COLO829 (cell line): ENCODE measurements around the gene PIEZO2.
"Not testable (repeated sequence)": the region's sequence is repeated elsewhere in the genome, so short reads cannot be mapped to it uniquely, and the experiment has no call there.

Experiments
- DNase-seq: peaks from one replicate; pipeline ENCODE4 v3.0.0; 2012; ENCODE audit warnings: low spot score

PIEZO2 gene

DNA sequence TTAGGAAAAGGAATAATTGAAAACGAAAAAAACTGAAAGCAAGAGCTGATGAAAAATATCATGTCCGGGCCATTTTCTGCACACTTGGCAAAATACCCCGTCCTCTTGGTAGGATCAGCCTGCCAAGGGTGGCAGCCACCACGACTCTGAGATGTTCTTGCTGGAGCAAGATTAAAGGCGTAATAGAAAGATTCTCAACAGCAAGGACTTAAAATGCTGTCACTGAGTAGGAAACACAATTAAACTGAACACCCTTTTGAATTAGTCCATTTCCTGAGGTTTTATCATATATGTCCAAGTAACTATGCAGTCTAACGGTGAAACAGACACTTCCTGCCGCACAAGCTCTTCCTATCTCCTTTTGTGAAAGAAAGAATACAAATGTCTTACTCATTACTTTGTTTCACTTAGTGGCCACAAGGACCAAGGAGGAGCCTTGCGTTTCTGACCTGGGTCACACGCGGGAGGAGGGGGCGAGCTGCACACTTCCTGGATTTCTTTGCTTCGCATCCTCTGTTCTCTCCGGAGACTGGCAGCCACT is 222.7 kb downstream of the PIEZO2 start:
- peak; percentile 13 for DNase-seq

DNA sequence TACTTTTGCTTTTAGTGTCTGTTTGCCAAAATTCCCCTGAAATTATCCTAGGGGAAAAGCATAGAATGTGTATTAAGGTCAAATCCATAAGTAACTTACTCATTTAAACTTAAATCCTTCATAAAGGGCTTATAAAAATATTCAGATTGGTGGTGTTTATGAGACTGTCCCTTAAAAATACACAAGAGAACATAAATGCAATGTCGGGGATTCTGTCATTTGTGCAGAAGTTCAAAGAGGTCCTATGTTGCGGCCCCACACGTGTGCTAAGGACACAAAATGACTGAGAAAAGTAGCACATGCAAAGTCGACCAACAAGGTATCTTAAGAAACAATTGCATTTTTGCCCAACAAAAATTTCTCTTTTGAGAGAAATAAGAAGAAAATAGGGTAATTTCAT is 225.1 kb downstream of the PIEZO2 start:
- no peak for DNase-seq

DNA sequence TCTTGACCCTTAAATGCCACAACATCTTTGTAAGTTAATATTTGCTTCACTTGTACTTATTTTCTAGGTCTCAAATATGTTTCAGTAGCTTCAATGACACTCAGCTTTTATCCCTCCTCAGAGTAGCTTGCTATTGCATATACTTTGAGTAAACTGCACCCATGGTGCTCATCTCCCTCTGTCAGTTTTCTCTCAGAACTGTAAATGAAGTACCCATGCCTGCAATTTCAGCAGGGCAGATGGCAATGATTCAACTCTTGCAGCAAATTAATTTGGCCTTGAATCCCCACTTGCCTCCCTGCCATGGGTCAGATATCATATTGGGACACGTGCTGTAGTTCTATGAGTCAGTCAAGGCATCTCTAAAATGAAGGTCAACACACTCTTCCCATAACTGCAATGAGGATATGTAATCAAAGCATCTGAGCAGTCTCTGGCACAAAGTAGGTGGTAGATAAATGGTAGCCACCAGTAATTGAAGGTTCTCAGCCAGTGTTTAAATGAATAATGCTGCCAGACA is 225.8 kb downstream of the PIEZO2 start:
- no peak for DNase-seq

DNA sequence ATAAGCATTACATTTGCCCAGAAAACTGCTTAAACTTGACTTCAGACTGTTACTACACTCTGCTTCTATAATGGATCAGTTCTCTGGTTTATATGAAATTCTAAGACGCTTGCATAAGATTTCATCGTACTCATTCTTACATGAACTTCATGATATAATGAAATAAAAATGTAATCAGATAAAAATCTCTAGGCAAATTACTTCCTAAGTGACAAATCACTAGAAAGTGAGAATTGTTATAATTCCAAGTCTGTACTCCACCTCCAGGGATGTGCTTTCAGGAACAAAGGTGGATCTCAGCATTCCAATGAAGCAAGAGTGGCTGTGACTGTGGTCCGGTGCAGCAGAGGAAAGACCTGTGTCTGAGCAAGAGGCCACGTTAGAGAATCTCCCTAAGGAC is 226.2 kb downstream of the PIEZO2 start:
- DNase-seq, result no peak

DNA sequence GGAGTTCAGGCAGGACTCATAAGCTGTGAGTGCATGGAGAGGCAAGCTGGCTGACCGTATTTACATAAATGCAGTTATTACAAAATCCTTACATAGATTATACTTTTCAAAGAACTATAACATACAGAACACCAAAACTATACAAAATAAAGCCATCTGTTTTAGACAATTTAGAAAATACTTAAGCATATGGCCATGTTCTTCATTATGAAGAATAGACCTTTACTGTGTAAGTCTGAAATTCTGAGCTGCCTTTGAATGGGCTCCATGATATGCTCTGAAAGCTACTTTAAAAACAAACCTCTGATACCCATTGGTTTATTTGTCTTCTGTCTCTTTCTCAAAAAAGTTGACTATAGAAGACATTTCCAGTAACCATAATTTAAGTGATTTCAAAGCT is 226.7 kb downstream of the PIEZO2 start:
- DNase-seq, result not testable (repeated sequence)

DNA sequence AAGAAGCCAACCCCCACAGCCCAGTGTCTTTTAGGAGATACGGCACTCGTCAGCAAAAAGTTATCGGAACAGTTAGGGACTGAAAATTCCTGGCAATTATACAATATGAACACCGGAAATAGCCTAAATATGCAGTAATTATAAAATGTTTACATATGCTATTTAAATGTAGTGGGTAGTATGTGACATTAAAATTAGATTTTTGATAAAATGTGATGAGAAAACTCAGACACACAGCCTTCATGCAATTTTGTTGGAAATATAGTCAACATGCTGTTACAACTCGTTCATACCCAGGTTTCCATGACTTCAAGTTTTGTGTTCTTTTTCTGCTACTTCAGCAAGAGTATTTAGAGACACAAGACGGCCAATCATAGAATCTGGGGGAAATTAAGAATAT is 229.1 kb downstream of the PIEZO2 start:
- DNase-seq, result not testable (repeated sequence)

DNA sequence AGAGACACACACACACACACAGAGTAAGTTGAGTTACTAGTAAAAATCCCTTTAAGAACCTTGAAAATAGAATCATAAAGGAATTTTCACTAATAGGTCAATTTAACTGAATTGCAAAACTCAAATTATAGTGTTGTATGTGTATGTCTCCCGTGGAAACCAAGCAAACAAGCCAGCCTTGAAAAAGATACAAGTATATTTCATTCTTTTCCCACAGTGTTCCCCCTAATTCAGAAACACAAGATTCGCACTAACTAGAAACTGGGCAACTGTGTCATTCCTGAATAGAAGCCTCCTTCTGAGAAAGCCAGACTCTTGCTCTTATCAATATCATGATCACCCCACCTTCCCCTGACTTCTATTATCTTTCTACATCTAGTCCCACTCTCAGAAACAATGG is 229.5 kb downstream of the PIEZO2 start:
- no peak for DNase-seq

DNA sequence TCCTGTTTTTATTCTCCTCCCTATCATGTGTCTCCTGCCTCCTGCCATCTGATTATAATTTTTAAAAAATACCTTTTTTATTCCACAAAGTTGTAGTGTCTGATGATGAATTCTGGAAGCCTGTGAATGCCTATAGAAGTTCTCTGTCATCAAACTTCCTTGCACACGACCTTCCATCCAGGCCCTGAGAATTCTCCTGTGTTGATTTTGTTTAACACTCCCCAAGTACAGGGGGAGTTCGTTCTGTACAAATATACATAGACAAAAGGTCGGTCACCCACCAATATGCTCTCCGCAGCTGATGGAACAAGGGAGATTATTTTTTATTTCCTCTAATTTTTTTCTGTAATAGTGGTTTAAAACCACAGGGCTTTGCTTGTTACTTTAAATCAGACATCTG is 232.5 kb downstream of the PIEZO2 start:
- no peak for DNase-seq

DNA sequence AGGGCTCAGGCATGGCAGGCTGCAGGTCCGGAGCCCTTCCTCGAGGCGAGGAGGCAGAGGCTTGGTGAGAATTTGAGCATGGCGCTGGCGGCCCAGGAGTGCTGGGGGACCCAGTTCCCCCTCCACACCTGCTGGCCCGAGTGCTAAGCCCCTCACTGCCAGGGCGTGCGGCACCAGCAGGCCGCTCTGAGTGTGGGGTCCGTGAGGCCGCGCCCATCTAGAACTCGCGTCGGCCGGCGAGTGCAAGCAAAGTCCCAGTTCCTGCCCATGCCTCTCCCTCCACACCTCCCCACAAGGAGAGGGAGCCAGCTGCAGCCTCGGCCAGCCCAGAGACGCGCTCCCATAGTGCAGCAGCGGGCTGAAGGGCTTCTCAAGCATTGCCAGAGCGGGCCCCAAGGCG is 233.0 kb downstream of the PIEZO2 start:
- DNase-seq, result no peak

DNA sequence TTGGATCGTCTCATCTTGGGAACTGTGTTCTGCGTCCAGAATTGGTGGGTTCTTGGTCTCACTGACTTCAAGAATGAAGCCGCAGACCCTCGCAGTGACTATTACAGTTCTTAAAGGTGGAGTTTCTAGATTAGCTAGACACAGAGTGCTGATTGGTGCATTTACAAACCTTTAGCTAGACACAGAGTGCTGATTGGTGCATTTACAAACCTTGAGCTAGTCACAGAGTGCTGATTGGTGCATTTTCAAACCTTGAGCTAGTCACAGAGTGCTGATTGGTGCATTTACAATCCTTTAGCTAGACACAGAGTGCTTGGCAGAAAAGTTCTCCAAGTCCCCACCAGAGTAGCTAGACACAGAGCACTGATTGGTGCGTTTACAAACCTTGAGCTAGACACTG is 233.6 kb downstream of the PIEZO2 start:
- not testable (repeated sequence) for DNase-seq

DNA sequence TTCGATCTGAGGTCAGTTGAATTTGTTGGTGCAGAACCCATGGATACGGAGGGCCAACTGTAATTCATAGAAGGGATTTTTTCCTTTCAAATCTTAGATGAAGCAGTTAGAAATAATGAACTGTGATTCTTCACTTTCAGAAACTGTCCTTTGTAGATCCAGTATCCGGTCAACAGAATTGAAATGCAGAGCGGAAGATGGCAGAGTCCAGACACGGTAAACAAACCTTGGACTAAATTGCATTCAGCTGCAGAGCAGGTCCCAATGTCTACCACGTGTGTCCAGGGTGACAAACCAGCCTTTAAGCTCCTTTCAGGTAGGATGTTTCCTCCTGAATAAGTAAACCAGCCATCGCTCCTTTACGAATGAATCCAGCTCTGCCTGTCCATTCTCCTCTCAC is 234.8 kb downstream of the PIEZO2 start:
- not testable (repeated sequence) for DNase-seq

DNA sequence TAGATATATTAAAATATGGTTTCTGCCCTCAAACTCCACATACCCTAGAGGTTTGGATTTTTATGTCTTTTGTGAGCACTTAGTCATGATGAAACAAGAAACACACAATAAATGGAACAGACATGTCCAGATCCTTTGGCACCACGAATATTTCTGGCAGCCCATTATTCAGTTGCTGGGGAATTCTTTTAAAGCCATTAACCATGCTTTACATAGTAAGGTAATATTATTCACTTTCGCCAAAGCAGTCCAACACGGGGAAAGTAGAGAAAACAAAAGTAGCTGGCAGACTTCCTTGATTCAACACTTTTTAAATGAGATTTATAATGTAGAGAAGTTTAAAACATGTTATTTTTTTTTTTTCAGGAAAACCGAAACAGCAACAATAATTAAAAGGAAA is 235.4 kb downstream of the PIEZO2 start:
- no peak for DNase-seq

DNA sequence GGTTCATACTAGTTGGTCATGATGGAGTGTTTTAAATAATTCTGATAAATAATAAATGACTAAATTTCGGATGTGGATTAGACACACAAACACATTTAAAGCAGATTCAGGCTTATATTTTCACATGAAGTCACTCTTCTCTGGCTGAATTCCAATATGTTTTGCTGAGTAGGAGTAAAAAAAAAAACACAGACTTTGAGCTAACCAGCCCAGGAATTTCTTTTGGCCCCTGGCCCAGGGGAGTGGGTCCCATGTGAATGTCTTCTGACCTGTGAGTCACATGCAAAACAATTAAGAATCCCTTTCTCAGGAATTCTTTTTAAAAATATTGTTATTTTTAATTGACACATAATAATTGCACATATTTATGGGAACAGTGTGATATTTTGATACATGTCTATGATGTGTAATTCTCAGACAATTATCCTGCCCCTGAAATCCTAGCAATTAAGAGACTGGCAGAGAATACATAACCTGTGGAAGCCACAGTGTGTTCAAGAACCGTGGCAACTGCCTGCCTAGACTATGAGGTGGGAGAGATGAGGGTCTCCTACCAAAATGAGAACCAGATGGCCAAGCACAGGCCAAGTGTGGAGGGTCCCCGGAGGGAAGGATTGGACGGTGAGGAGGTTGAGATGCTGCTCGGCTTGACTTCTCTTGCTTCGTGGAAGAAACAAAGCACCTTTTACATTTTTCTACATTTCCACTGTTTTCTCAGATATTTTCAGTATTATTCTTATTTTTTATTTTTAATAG is 236.4 kb downstream of the PIEZO2 start:
- peak; percentile 38 for DNase-seq

DNA sequence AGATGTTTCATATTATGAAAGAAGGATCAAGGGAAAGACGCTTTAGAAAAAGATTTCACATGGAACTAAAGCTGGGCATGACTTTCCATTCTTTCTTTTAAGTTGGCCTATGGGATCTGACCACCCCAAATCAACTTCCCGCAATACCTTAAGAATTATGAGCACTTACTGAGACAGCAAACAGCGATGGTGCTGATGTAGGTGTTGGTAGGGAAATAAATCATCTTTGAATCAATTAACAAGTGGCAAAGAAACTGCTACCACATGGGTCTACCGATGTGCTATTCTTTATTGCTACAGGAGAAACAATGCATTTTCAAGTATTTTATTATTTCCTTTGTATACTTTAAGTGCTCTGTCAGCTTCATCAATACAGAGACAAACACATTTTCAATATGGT is 239.6 kb downstream of the PIEZO2 start:
- DNase-seq, result no peak

DNA sequence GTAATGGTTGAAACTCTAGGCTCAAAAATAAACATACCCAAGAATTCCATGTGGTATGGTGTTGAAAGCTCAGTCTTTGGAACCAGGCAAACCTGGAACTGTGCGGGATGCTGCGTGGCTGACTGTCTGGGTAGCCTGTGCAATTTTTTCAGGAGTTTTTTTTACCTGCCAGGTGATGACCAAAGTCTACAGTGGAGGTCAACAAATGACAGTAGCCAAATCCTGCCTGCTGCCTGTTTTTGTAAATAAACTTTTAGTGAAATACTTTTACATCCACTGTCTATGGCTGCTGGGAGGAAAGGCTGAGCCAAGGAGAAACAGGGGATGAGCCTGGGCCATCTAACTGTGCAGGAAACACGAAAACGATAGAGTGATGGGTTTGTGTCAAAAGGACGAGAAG is 240.6 kb downstream of the PIEZO2 start:
- DNase-seq, result no peak

DNA sequence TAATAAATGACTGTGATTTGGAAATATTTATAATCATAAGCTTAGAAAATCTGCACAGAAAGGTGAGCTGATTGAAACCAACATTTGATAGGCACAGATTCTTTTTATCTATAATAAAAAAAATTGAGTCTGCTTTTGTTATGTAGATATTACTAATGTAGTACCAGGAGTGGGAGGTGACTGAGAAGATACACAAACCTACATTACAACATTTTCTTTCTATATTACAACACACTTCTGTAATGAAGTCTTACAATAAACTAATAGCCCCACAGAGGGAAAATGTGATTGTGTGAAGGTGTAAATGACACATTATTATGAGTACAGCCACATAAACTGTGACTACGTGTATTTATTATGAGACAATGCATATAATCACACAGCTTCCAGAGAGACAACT is 241.6 kb downstream of the PIEZO2 start:
- no peak for DNase-seq

DNA sequence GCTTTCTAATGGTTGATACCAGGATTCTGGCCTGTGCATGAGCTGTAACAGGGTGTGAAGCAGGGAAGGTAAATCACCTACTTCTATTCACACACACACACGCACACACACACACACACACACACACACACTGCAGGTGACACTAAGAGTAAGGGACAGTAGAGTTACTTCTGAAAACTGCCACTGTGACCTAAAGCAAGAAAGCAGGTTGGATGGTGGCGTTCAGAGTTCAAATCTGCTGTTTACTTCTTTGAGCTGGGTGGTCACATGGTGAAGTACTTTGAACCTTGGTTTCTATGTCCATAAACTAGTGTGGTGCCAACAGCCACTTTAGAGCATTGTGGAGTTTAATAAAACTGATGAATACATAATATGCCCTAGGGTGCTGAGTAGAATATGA is 248.0 kb downstream of the PIEZO2 start:
- no peak for DNase-seq

DNA sequence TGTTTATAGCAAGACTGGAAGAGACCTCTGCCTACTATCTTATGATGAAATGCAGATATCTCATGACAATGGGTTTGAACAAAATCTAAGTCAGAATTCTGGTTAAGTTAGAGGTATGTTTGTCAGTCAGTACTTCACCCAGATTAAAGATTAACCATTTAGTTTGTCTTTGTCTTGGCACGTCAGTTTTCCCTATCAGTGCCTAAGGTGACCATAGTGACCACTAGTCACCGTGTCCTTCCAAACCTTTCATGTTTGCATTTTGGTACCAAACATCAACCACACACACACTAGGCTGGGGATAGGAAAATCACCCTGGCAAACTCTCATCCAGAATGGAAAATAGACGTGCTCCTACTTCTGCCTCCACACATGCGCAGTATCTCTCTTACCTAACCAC is 248.9 kb downstream of the PIEZO2 start:
- DNase-seq, result no peak

DNA sequence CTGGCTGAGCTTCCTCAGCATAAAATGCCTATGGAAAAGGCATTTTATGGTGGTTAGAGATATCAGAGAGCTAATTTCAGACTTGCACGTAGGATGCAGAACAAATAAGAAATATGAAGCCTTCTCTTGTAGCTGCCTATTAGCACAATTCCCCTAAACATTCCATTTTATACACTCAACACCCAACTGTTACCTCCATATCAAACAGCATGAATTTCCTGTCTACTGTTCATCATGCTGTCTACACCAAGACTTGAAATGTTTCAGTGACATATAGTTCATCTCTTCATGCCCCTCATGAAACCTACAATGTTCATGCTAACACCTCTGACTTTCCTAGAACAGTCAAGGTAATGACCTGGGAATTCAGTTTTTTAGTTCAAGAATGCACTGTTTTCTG is 249.9 kb downstream of the PIEZO2 start:
- DNase-seq, result no peak

DNA sequence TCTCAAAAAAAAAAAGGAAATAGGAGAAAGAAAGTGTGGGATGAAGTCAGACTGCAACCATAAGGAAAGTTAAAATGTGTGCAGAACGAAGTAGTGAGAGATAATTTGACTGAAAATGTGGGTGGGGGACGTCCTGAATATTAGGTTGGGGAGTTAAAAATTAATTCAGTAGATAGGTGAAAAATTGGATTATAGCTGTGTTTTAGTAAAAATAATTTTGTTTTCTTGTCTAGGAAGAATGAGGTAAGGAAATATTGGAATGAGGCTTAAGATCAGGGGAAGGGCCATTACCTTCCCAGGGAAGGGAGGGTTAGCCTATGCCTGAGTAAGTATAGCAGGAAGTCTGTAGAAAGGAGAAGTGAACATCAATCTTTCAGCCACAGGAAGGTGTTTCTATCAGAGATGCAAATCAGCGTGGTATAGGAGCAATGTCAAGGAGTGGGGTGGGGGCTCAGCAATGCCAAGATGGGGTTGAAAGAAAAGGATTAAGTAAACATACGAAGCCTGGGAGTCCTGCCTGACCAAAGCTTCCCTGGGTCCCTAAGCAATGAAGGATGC is 250.9 kb downstream of the PIEZO2 start:
- no peak for DNase-seq

DNA sequence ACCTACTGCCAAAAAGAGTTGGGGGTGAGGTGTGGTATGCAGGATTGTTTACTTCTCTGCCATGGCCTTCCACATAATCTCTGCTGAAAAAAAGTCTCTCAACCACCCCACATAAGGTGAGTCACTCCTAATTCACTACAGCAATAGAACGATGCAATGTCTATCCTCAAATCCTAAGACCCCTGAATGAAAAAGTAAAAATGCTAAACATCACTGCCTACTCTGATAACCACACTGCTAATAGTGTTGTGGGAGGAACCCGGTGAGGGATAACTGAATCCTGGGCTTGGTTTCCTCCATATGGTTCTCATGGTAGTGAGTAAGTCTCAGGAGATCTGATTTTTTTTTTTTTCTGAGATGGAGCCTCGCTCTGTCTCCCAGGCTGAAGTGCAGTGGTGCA is 252.5 kb downstream of the PIEZO2 start:
- no peak for DNase-seq

DNA sequence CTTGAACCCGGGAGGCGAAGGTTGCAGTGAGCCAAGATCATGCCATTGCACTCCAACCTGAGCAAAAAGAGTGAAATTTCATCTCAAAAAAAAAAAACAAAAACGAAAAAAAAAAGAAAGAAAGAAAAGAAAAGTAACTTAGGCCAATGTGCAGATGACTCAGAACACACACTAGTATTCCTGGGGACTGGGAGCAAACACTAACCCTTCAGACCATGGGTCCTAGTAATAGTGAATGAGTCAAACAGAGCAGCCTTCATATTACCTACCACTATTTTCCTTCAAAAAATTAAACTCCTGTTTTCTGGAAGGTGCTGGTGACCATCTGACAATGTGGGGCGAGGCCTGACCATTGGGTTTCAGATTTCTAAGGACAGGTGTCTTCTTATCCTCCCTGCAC is 253.4 kb downstream of the PIEZO2 start:
- no peak for DNase-seq

DNA sequence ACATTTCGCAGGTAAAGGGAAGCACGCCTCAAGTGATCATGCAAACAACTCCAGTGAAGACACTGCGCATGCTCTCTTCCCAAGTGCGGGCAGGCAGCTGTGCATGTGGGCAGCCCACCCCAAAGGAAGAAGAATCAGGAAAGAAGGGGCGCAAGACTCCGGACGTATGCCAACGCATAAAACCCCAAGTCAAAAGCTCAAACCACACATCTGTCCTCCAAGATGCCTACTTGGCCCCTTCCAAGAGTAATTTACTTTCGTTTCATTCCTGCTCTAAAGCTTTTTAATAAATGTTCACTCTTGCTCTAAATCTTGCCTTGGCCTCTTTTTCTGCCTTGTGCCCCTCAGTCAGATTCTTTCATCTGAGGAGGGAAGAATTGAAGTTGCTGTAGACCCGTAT is 254.9 kb downstream of the PIEZO2 start:
- DNase-seq, result no peak

DNA sequence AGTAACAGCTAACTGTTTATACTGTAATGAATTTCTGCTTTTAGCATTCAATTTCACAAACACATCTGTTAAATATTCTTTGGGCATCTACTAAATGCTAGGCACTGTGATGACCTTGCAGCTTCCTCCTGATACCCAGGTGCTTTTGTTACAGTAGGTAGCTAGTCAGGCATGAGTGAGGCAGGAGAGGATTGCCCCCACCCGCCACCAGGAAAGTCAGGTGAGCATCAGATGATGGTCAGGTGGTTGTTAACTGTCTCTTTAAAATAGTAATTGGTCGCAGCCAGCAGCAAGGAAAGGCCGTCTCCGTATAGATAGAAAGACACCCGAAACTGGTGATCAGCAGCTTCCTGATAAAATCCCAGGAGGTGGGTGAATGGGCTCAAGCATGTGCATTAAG is 255.6 kb downstream of the PIEZO2 start:
- no peak for DNase-seq
